CD14-positive monocyte (primary cell): ENCODE results near the gene HAO2. TPM values are rescaled to one million over a fixed set of nuclear protein-coding genes. Genes with fewer than 3 reads are reported as not detected.

Experiments used
- DNase-seq, 3 donors: peaks; one replicate each; pipeline ENCODE4 v3.0.0-alpha.2; 2011 to 2022
- H2AFZ ChIP-seq: 2 replicates; pipeline ENCODE4 v1.6.0; 2012; ENCODE audit warnings: mild to moderate bottlenecking, low read depth, low read length, inconsistent platforms; ENCODE audit not compliant: insufficient read depth, poor library complexity, severe bottlenecking
- H3K27ac ChIP-seq, 2 donors: 1 replicate in 1 of 2; 2 replicates in 1 of 2; pipeline ENCODE4 v1.5.1; 2012 to 2013; ENCODE audit warnings: low read length in 2 of 2, control low read depth in 1 of 2, inconsistent platforms in 1 of 2, low read depth in 1 of 2, mild to moderate bottlenecking in 1 of 2
- H3K27me3 ChIP-seq, 2 donors: one replicate each; pipeline versions ENCODE4 v1.6.0 to v1.6.1; 2011 to 2013; ENCODE audit warnings: low read length in 2 of 2; ENCODE audit not compliant: control insufficient read depth in 2 of 2, insufficient read depth in 2 of 2
- H3K36me3 ChIP-seq, 2 donors: replicated peaks in 1 of 2; 1 replicate in 1 of 2; 2 replicates in 1 of 2; pipeline versions ENCODE4 v1.5.1 to v1.6.1; 2012 to 2013; ENCODE audit warnings: low read length in 2 of 2, control low read depth in 1 of 2, inconsistent platforms in 1 of 2, mild to moderate bottlenecking in 1 of 2; ENCODE audit not compliant: insufficient read depth in 2 of 2, control insufficient read depth in 1 of 2
- H3K4me1 ChIP-seq, 2 donors: 1 replicate in 1 of 2; 2 replicates in 1 of 2; pipeline versions ENCODE4 v1.5.1 to v1.6.1; 2012 to 2013; ENCODE audit warnings: low read length in 2 of 2, control low read depth in 1 of 2, inconsistent platforms in 1 of 2, mild to moderate bottlenecking in 1 of 2, moderate library complexity in 1 of 2; ENCODE audit not compliant: insufficient read depth in 2 of 2, control insufficient read depth in 1 of 2
- H3K4me2 ChIP-seq: replicated peaks from 2 replicates; pipeline ENCODE3; 2012; ENCODE audit warnings: low read length, moderate library complexity, mild to moderate bottlenecking; ENCODE audit not compliant: poor library complexity, severe bottlenecking; ENCODE audit errors: extremely low read depth
- H3K4me3 ChIP-seq, 3 experiments: fragments of 200-600 bp in 1 of 3; sonication (generic) in 1 of 3; replicated peaks in 1 of 3; 1 replicate in 2 of 3; 2 replicates in 1 of 3; pipeline ENCODE4 v1.5.1; 2011 to 2013; ENCODE audit warnings: low read length in 3 of 3, mild to moderate bottlenecking in 3 of 3, control low read depth in 2 of 3, low read depth in 2 of 3, inconsistent platforms in 1 of 3, moderate library complexity in 1 of 3
- H3K79me2 ChIP-seq: 2 replicates; pipeline ENCODE4 v1.6.0; 2012; ENCODE audit warnings: mild to moderate bottlenecking, control low read depth, inconsistent platforms, low read length, moderate library complexity; ENCODE audit not compliant: insufficient read depth
- H3K9ac ChIP-seq: 2 replicates; pipeline ENCODE4 v1.6.0; 2017; ENCODE audit warnings: low read length, mild to moderate bottlenecking; ENCODE audit not compliant: insufficient read depth, poor library complexity, severe bottlenecking
- H3K9me3 ChIP-seq, 2 donors: replicated peaks in 1 of 2; 1 replicate in 1 of 2; 2 replicates in 1 of 2; pipeline versions ENCODE4 v1.5.1 to v1.6.1; 2012 to 2013; ENCODE audit warnings: low read length in 2 of 2, control low read depth in 1 of 2; ENCODE audit not compliant: control insufficient read depth in 1 of 2, insufficient read depth in 1 of 2
- H4K20me1 ChIP-seq: 2 replicates; pipeline ENCODE4 v1.6.0; 2012; ENCODE audit warnings: mild to moderate bottlenecking, low read length, control low read depth, moderate library complexity; ENCODE audit not compliant: insufficient read depth
- H3K27ac Mint-ChIP-seq, 7 donors: one replicate each; pipeline ENCODE4 v1.8.0; 2020; ENCODE audit warnings: mild to moderate bottlenecking in 7 of 7, mixed read lengths in 7 of 7, moderate library complexity in 6 of 7, inconsistent platforms in 2 of 7
- H3K27me3 Mint-ChIP-seq, 3 donors: one replicate each; pipeline ENCODE4 v1.8.0; 2021 to 2022; ENCODE audit warnings: low read depth in 3 of 3, mild to moderate bottlenecking in 3 of 3, mixed read lengths in 3 of 3, moderate library complexity in 3 of 3, inconsistent platforms in 1 of 3
- H3K36me3 Mint-ChIP-seq, 2 donors: one replicate each; pipeline ENCODE4 v1.8.0; 2020; ENCODE audit warnings: mixed read lengths in 2 of 2, inconsistent platforms in 1 of 2, mild to moderate bottlenecking in 1 of 2
- H3K4me1 Mint-ChIP-seq: one replicate; pipeline ENCODE4 v1.8.0; 2020; ENCODE audit warnings: mild to moderate bottlenecking, mixed read lengths
- H3K4me3 Mint-ChIP-seq, 2 donors: one replicate each; pipeline ENCODE4 v1.8.0; 2020; ENCODE audit warnings: mild to moderate bottlenecking in 2 of 2, mixed read lengths in 2 of 2, moderate library complexity in 1 of 2
- H3K9me3 Mint-ChIP-seq, 7 donors: one replicate each; pipeline ENCODE4 v1.8.0; 2020 to 2022; ENCODE audit warnings: mixed read lengths in 7 of 7, mild to moderate bottlenecking in 6 of 7, moderate library complexity in 6 of 7, inconsistent platforms in 2 of 7
- CTCF ChIP-seq: fragments of 200-600 bp; IDR thresholded peaks from one replicate; pipeline ENCODE4 v1.8.0; 2022; ENCODE audit warnings: antibody characterized with exemption, mild to moderate bottlenecking
- WGBS: methylation state at CpG from one replicate; pipeline ENCODE4 v1.1.5; 2013; ENCODE audit warnings: missing lambda C conversion rate; ENCODE audit not compliant: insufficient coverage; 5-methylcytosine and 5-hydroxymethylcytosine counted together
- intact Hi-C, 2 donors: fragments of 100-400 bp; cut with micrococcal nuclease; formaldehyde crosslinking; loops; one replicate each; pipeline versions ENCODE4 v1.15.0 to v1.15.1; 2023
- polyA plus RNA-seq, 3 donors: library from polyadenylated mRNA; depleted of rRNA in 1 of 3; unstranded in 2 of 3; stranded (reverse) in 1 of 3; fragments of 300-500 nt in 2 of 3; fragments of >200 nt in 1 of 3; fragmentation: Illumina TruSeq in 2 of 3; gene quantifications; 1 replicate in 2 of 3; 2 replicates in 1 of 3; pipeline ENCODE4 v1.2.3, GENCODE V29; 2012 to 2021

HAO2 gene
- polyA plus RNA-seq, 3 donors: not detected

GRCh38 chr1:119327094-119327449, 41.5 kb upstream of the HAO2 start:
- Mint-ChIP-seq H3K36me3 (no peaks in the 10 kb centered on the region), H3K4me1 (peaks cover 21% of the 10 kb centered on the region), H3K9me3 (peaks cover 0 to 2% (median 0%) of the 10 kb centered on the region in 7 donors), H3K27me3 (peaks cover 13 to 23% (median 22%) of the 10 kb centered on the region in 3 donors), H3K27ac (peak overlapping the region in 2 of 7 donors; percentile 9 to 43), H3K4me3 (peak overlapping the region; percentile 72 to 91)
- WGBS: 0% methylated on average over 6 of the region's 18 CpGs
- Histone ChIP-seq H2AFZ (peak overlapping the region; percentile 74), H3K27me3 (peaks cover 0 to 15% of the 10 kb centered on the region in 2 donors), H3K4me1 (peaks cover 8 to 9% of the 10 kb centered on the region in 2 donors), H3K27ac (no peak overlapping the region), H3K79me2 (no peaks in the 10 kb centered on the region), H3K9ac (peak overlapping the region; percentile 52), H3K4me2 (peak overlapping the region; percentile 80), H3K9me3 (no peaks in the 10 kb centered on the region), H3K4me3 (peak overlapping the region; percentile 3 to 69 (median 23)), H3K36me3 (no peaks in the 10 kb centered on the region), H4K20me1 (no peaks in the 10 kb centered on the region)
- intact Hi-C loops: no loop called here
- no peak for TF ChIP-seq CTCF
- DNase-seq: no peak

DNA sequence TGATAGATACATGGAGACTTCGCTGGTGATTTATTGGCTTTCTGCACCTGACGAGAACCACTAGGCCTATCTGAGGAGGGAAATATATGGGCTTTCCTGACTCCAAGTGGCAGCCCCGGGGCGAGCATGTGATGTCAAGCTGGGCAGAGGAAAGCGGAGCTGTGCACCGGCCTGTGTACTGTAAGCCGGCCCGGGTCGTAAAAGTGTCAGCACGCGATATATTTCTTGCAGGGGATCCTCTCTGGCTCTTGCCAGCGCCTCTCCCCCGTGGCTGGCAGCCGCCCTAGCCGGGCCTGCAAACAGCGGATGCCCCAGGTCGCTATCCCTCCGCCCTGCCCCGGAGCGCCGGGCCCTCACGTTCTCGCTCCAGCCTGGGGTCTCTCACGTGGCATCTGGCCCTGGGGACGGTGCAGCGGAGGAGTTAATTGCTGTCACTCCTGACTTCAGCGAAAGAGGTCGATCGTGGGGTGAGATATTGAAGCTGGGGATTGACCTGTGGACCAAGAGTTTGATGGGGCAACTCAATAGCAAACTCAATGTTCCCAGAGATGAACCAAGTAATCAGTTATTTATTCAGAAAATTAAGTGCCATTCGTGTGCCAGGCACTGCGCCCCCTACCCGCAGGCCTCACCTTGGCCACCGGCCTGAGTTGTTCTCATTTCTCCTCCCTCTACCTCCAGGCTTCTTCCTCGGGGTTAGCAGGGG, 41.0 kb upstream of the HAO2 start:
- Histone ChIP-seq H3K4me2 (peak overlapping the region; percentile 80), H3K27me3 (peaks cover 0 to 15% of the 10 kb centered on the region in 2 donors), H3K4me3 (peak overlapping the region; percentile 3 to 69 (median 23)), H4K20me1 (no peaks in the 10 kb centered on the region), H3K79me2 (no peaks in the 10 kb centered on the region), H2AFZ (peak overlapping the region; percentile 74), H3K4me1 (peaks cover 8 to 9% of the 10 kb centered on the region in 2 donors), H3K27ac (no peak overlapping the region), H3K9me3 (no peaks in the 10 kb centered on the region), H3K36me3 (no peaks in the 10 kb centered on the region), H3K9ac (peak overlapping the region; percentile 52)
- intact Hi-C loops: no loop called here
- H3K27me3 Mint-ChIP-seq: peaks cover 13 to 23% (median 22%) of the 10 kb centered on the region in 3 donors
- peak overlapping the region in 3 of 7 donors; percentile 9 to 66 (median 43) for H3K27ac Mint-ChIP-seq
- WGBS: under 1% methylated on average over 24 of the region's 34 CpGs
- no peaks in the 10 kb centered on the region for H3K36me3 Mint-ChIP-seq
- H3K4me1 Mint-ChIP-seq: peaks cover 21% of the 10 kb centered on the region
- peak; percentile 59 for TF ChIP-seq CTCF
- no peak for DNase-seq
- peak overlapping the region; percentile 72 to 91 for H3K4me3 Mint-ChIP-seq
- peaks cover 0 to 2% (median 0%) of the 10 kb centered on the region in 7 donors for H3K9me3 Mint-ChIP-seq
